GM18520 (cell line): ENCODE measurements around the gene MLX.
A peak's percentile ranks its signal among the peaks of the same experiment; 100 is the strongest.

Source experiments
- ATAC-seq: cut with Tn5 transposase; IDR thresholded peaks from one replicate; pipeline ENCODE4 v1.9.1; 2021; ENCODE audit not compliant: unreplicated experiment

Gene MLX, protein sequence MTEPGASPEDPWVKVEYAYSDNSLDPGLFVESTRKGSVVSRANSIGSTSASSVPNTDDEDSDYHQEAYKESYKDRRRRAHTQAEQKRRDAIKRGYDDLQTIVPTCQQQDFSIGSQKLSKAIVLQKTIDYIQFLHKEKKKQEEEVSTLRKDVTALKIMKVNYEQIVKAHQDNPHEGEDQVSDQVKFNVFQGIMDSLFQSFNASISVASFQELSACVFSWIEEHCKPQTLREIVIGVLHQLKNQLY

DNA sequence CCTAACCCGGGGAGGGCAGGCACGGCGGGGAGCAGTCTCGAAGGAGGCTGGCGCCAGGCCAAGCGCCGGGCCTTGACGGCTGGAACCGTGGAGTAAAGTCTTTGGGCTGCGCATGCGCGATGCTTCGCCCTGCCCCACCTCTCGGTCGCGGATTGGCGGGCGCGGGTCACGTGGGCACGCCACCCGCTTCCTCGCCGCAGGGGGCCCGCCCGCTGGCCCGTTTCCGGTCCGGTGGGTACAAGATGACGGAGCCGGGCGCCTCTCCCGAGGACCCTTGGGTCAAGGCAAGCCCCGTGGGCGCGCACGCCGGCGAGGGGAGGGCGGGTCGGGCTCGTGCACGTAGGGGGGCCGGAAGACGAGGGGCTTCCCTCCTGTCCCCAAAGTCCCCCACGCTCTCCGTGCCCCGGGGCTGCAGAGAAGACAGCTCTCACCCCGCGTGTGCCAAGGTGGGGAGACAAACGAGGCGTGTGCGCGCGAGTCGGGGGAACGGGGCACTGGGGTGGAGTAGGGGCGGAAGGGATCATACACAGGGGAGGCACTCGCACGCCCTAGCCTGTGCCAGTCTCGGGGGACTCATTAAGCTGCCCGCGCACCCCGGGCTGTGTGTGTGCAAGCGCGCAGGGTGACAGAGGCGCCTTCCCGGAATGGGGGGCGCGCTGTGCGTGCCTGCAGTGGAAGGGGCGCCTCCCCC, at the start of gene MLX:
Gene MLX (plus strand): TSS at position 218 of the 691 bp plus-strand sequence. CDS start 25 bp downstream, at position 243.
- ATAC-seq = peak; percentile 40

DNA sequence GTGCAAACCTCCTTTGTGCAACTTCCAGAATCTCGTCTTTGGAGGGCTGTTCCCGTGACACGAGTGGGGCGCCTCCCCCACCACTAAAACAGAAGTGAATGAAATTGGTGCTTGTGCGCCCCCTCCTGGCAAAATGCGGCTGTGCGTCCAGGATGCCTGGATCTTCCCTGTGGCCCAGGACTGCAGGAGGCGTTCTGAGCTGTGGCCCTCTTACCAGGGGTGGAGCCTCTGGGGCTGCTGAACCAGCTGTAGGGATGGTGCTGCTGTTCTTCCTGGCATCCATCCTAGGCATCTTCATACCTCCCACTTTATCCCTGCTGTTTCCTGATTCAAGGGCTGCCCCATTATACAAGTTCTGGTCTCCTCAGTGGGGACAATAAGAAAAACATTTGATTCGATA, 49.4 kb upstream of the MLX start:
- ATAC-seq = no peak

DNA sequence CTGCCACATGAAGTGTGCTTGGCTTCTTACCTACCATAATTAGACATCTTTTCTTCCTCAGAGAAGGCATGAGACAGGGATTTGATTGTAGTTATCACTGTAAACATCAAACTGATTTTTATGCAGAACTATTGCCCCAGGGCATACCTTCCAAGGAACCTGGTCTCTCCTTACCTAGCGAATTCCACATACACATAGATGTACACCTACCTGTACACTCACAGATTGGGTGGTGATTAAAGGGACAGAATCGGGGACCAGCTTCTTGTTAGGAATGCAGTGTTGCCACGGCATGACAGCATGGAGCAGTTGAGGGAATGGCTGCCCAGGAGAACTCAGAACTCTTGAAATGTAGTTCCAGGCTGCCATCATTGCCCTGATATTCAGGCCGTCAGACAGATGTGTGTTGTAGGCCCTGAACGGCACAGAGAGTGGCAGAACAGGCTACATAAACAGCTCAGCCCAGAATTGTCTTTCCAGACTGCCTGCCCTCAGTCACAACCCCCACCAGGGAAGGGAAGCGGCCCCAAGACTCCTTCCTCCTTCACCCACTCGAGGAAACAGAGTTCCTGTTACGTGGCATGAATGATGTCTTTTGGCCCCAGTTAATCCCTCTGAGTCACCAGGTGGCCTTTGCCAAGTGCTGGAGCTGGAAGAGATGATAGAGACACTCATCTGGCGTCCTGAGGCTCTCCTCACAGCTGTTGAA, 48.7 kb upstream of the MLX start:
- ATAC-seq = no peak

DNA sequence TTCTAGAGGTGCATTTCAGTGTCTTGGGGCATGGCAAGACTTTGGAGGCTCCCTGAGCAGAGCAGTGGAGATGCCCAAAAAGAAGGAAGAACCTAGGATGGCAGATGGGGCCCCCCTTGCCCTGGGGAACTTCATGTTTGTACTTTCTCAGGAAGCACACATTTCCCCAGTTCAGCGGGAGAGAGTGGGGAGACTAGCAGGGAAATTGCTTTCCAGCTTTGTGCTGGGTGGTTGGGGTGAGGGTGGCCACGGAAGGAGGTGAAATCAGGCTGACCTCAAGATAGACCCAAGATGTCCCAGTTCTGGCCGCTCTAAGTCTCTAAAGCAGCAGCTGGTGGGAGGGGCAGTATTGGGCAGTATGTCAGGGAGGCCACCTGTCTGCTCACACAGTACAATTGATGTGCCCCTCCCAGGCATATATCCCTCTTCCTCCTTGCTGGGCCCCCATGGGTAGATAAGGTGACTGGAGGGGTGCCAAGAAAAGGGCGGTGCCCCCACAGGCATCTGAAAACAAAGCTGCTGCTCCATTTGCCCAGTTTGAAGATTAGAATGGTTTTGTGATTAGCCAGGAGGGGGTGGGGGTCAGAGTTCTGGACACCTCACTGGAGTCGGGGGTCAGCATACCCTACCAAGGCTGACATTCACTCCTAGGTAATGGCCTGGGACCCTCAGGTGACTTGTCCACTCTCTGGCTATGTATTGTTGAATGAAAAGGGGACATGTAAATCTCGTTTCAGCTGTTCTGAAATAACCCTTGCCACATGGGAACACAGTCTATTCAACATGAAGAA, 48.0 kb upstream of the MLX start:
- ATAC-seq = no peak

DNA sequence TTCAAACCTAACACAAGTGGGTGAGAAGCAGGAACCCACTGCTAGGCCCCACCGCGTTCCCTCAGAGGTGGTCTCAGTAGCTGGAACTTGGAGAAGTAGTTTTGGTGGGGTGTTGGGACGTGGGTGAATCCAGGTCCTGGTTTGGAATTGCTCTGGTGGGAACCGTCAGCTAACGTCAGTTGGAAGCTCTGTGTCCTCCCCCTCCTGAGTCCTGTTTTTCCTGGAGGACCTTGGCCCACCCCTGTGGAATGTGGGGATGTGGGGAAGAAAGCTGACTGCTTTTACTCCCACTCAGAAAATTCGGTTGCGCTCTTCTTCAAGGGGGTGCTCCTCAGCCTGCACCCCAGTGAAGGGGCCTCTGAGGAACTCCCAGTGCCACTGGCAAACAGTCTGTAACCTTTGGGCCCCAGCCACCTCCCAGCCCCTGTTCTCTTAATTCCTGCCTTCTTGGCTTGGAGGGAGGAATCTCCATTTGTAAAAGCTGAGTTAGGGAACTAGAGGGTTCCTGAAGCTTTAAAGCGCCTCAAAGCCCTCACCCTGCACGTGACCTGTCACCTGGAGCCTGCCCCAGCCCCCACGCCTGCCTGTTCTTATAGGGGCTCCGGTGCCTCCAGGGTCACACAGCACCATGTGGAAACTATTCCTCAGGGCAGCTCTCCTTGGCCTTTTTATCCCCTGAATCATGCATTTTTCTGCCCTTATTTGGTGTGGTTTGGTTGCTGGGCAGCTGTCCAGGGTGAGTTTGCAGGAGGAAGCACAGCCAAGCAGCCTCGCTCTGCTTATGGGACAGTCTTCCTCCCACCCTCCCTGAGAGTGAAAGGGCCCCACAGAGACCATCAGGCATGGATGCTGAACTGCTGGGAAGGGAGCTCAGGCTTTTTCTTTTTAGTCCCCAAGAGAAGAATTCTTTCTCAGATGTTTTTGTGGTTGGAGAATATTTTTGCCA, 47.1 kb upstream of the MLX start:
- no peak for ATAC-seq

DNA sequence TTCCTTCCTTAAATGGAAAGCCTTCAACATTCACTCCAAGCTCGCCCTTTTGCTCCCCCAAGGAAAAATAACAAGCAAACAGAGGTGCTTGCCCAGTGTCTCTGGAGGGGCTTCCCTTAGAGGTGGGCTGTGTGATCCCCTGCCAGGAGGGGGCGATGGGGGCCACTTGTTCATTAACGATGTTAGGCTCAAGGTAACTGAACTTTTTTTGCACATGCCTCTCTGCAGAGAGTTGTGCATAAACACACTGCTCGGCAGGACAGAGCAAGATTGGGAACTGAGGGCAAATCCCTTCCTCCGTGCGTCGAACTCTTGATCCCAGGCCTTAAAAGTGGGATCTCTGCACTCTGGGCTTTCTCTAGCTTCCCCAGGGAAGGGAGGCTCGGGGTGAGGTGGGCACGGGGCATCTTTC, 46.4 kb upstream of the MLX start:
- no peak for ATAC-seq

DNA sequence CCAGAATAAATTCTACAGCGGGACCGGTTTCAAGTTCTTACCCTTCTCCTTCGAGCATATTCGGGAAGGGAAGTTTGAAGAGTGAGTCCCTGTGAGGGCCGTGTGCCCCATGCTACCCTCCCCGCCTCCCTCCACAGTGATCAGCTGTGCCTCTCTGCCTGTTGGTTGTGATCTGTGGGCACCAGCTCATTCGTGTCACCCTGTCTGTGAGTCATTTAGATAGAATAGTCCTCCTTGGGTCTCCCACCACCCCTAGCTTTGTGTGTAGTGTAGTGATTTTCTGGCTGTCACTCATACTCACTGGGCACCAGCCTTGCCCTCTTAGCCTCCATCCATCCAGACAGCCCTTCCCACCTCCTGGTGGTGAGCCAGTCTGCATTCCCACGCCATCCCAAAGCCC, 45.9 kb upstream of the MLX start:
- ATAC-seq = no peak

DNA sequence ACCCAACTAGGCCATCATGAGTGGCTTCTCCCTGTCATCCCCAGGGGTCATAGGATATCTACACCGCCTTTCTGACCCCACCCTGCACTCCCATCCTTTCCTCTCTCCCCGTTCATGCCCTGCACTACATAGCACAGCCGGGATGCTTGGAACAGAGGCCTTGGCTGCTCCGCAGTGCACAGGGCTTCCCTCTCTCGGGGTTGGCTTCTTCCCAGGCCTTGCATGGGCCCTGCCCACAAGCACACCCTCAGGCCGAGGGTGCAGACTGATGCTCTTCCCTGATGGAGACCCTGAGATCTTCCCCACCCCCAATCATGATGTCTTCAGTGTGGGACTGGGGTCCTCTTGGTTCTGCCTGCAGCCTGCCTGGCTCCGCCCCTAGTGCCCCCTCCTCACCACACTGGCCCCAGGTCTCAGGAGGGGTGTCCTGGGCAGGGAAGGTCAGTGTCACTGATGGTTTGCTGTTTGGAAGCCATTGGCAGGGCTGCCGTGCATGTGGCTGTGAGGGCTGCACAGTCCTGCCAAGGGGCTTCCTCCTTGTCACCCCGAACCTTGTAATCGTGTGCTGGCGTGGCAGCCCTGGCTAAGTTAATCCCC, 45.1 kb upstream of the MLX start:
- ATAC-seq = no peak

DNA sequence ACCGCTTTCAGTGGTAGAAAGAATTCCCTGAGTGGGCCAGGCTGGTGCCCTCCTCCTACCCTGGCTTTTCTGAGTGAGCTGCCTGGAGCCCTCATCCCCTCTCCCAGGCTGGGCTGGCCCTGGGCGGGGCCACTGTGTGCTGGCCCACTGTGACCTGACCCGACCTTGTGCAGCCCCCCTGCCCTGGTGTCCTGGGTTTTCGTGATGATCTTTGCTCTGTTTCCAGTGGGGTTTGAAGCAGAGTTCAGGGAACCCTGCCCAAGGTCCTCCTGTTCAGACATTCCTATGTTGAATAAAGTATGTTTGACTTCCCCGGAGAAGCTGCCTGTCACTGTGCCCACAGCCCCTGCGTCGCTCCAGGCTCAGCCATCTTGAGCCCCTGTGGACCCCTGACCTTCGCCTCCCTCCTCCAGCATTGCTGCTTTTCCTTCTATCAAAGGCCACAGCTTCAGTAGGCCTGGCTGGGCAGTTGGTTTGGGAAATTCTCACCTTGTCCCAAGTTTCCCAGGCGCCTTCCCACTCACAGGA, 44.6 kb upstream of the MLX start:
- no peak for ATAC-seq

DNA sequence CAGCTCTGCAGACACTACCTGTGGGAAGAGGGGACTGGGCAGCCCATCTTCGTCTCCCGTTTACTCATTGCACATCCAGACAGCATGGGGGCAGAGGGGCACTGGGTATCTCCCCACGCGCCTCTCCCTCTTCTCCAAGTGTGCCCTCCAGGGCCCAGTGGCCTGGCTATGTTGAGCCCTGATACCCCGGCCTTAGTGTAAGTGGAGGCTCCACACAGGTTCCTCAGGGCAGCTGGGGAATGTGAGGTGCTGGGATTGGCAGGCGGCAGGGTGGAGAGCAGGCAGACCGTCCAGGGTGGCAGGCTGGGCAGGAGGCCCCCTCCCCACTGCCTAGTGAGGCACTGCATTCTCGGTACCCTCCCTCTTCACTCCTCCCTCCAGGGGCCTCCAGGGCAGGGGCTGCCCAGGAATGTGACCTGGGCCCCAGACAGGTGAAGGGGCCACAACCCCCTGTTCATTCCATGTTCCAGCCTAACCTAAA, 44.1 kb upstream of the MLX start:
- ATAC-seq = no peak

DNA sequence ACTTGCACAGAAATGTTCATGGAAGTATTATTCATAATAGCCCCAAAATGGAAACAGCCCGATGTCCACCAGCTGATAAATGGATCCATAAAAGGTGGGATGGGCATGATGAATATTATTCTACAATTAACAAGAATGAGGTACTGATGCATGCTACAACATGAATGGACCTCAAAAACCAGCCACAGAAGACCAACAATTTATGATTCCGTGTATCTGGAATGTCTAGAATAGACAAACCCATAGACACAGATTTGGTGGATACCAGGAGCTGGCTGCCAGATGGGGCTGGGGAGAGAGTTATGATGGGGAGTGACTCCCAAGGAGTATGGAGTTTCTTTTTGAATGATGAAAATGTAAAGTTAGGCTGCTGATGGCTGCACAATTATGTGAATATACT, 41.7 kb upstream of the MLX start:
- no peak for ATAC-seq

DNA sequence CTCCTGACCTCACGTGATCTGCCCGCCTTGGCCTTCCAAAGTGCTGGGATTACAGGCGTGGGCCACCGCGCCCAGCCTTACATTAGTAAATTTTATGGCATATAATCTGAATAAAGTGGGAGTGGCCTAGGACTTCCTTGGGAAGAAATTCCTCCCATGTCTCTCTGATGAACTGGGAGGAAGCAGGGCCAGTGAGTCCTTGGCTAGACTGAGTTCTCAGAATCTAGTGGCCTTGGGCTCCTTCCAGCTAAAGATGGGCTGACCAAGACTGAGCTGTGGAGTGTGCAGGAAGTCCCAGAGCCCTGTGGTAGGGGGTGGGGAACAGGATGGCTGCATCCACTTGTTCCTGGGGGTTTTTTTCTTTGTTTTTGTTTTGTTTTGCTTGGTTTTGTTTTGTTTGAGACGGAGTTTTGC, 40.9 kb upstream of the MLX start:
- ATAC-seq = no peak

DNA sequence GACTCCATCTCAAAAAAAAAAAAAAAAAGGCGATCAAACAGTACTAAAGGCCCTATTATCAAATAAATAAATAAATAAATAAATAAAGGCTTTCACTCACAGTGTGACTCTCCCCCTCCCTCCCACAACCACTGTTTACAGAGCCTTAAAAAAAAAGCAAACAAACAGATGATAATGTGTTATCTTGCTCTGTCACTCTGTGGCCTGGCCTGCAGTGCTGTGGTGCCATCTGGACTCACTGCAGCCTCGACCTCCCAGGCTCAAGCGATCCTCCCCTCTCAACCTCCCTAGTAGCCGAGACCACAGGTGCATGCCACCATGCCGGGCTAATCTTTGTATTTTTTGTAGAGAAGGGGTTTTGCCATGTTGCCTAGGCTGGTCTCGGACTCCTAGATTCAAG, 39.0 kb upstream of the MLX start:
- no peak for ATAC-seq

DNA sequence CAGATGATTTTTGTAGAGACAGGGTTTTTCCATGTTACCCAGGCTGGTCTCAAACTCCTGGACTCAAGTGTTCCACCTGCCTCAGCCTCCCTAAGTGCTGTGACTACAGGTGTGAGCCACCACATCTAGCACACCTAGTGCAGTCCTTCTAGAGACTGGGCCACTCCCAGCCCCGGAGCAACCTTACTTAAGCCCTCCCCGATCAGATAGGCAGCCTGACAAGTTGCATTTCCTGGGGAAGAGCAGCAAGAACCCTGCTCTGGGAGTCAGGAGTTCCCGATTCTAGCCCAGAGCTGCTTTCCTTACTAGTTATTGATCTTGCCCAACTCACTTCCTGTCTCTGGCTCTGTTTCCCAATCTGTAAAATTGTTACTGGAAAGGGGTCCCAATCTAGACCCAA, 37.8 kb upstream of the MLX start:
- ATAC-seq = no peak

DNA sequence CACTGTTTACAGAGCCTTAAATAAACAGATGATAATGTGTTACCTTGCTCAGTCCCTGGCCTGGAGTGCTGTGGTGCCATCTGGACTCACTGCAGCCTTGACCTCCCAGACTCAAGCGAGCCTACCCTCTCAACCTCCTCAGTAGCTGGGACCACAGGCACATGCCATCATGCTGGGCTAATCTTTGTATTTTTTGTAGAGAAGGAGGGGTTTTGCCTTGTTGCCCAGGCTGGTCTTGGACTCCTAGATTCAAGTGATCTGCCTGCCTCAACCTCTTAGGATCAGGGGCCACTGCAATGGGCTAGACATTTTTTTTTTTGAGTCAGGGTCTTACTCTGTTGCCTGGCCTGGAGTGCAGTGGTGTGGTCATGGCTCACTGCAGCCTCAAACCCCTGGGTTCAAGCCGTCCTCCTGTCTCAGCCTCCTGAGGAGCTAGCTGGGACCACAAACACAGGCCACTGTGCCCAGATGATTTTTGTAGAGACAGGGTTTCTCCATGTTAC, 35.9 kb upstream of the MLX start:
- ATAC-seq = no peak

DNA sequence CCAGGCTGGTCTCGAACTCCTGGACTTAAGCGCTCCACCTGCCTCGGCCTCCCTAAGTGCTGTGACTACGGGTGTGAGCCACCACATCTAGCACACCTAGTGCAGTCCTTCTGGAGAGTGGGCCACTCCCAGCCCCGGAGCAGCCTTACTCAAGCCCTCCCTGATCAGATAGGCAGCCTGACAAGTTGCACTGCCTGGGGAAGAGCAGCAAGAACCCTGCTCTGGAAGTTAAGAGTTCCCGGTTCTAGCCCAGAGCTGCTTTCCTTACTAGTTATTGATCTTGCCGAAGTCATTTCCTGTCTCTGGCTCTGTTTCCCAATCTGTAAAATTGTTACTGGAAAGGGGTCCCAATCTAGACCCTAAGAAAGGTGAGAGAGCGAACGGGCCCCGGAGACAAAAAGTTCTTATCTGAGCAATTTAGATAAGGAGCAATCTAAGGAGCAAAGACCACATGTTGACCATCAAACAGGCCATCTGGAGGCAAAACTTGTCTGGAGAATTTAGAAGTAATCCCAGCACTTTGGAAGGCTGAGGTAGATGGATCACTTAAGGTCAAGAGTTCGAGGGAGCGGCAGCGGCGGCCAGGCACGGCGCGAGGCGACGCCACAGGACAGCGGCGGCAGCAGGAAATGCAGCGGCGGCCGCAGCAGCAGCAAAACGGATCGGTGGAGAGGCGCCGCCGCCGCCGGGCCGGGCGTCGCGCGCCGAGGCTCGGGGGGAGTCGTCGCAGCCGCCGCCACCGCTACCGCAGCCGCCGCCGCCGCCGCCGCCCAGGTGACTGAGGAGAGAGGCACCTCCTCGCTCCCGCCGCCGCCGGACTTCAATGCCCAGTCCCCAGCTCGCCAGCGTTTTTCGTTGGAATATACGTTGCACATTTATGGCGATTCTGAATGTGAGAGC, 35.2 kb upstream of the MLX start:
- ATAC-seq = no peak

DNA sequence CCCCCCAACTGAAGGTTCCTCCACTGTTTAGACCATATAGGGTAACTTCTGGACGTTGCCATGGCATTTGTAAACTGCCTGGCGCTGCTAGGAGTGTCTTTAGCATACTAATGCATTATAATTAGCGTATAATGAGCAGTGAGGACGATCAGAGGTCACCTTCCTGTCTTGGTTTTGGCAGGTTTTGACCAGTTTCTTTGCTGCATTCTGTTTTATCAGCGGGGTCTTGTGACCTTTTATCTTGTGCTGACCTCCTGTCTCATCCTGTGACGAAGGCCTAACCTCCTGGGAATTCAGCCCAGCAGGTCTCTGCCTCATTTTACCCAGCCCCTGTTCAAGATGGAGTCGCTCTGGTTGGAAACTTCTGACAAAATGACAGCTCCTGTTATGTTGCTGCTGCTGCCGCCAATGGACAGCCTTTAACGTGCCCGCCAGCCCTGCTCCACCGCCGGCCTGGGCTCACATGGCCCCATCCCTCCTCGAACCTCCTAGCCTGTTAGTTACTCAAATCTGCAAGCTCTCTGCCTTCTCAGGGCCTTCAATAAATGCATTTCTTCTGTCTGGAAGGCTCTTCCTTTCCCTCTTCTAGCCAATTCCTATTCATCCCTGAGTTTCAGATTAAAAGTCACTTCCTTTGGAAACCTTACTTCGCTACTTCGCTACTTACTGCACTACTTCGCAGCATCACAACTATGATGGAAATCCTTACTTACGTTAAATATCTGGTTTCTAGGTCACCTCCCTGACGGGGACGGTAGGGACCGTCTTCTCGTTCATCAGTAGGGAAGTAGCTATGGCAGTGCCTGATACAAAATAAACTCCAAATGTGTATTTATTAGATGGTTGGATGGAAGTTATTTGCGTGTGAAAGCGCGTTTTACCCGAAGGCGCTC, 31.5 kb upstream of the MLX start:
- no peak for ATAC-seq
